ENCODE data around the gene IFI35. TPM values are rescaled to one million over a fixed set of nuclear protein-coding genes. Genes with fewer than 3 reads are reported as not detected.

IFI35 gene
- total and polyA plus RNA-seq, 4 donors = 24.8 to 45.2 (median 34.7) TPM

DNA sequence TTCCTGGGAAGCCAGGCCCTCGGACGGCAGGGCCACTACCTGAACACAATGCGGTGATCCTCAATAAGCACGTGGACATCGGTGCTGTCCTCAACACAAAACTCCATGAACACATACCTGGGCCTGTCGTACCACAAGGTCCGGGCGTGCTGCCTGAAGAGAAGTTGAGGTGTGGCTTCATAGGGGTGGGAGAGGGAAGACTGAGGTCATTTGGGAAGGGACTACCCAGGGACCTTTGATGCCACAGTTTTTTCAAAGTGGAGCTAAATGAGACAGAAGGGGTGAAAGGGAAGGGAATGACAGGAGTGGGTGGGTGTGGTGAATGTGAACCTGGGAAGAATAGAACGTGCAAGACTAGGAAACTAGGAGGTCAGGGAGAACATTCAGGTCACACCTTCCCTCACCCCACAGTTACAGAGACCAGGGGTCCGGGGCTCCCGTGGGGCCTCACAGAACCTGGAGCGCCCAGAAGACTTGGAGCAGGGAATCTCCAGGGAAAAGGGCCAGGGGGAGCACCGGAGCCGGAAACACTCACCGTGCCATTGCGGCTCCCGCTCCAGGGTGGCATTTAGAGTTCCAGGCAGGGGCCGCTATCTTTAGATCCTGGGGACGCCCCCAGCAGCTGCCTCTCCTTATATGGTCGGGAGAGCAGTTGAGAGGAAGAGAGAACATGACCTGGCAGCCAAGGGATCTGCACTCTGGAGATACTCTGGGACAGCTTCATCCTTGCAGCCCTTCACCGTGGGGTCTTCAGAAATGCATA is 26.9 kb upstream of the IFI35 start, which contains the start of gene PTGES3L:
Gene PTGES3L, minus strand, starts transcription at position 570 of the 763 bp plus-strand sequence. Its CDS starts 27 bp downstream, at position 543.
- H3K36me3 ChIP-seq (ENCODE audit: control insufficient read depth in 1 of 2, insufficient read depth in 2 of 2, low read length in 1 of 2) = no peaks in the 10 kb centered on the region
- WGBS, 2 donors = 26 to 30% methylated on average over 21 of the region's 21 CpGs
- H3K27me3 ChIP-seq (ENCODE audit: control insufficient read depth in 1 of 2, insufficient read depth in 2 of 2, low read length in 1 of 2) = no peaks in the 10 kb centered on the region
- peak within 1 kb of the TSS; percentile 82 to 98 for H3K4me3 ChIP-seq (ENCODE audit: low read length in 2 of 2)
- ATAC-seq (ENCODE audit: low FRiP score) = peak; percentile 75
- H3K9me3 ChIP-seq (ENCODE audit: control insufficient read depth, low read length) = no peaks in the 10 kb centered on the region
- H3K4me1 ChIP-seq (ENCODE audit: control insufficient read depth in 1 of 2, insufficient read depth in 2 of 2, low read length in 2 of 2) = no peaks in the 10 kb centered on the region
- DNase-seq = peak; percentile 71 to 88
- intact Hi-C loops (cut with DNase I) = no loop called here
- peak within 1 kb of the TSS in 1 of 2 donors; percentile 60 for H3K27ac ChIP-seq (ENCODE audit: low read depth in 1 of 2, low read length in 2 of 2)

DNA sequence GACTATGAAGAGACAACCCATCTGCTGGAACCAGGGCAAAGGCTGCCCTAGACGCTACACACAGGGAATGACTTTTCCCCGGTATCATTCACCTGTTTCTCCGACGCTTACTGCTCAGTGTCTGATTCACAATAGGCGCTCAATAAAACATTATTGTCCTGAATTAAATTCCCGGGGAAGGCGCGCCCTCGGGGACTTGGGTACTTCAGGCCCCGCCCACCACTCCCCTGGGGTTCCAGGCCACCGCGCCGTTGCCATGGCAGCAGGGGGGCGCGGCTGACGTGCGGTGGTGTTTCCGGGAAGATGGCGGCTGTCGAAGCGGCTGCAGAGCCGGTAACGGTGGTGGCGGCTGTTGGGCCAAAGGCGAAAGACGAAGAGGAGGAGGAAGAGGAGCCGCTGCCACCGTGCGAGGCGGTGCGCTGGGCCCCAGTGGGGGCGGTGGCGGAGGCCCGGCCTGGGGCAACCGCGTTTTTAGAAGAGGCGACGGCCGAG is 26.3 kb upstream of the IFI35 start, which contains the start of gene RUNDC1:
Gene RUNDC1, plus strand, starts transcription at position 292 of the 492 bp plus-strand sequence. Its CDS starts 12 bp downstream, at position 304.
- intact Hi-C loops (cut with DNase I) = no loop called here
- Histone ChIP-seq H3K27ac (ENCODE audit: low read depth in 1 of 2, low read length in 2 of 2) (peak within 1 kb of the TSS in 1 of 2 donors; percentile 60), H3K36me3 (ENCODE audit: control insufficient read depth in 1 of 2, insufficient read depth in 2 of 2, low read length in 1 of 2) (no peaks in the 10 kb centered on the region), H3K27me3 (ENCODE audit: control insufficient read depth in 1 of 2, insufficient read depth in 2 of 2, low read length in 1 of 2) (no peaks in the 10 kb centered on the region), H3K4me1 (ENCODE audit: control insufficient read depth in 1 of 2, insufficient read depth in 2 of 2, low read length in 2 of 2) (no peaks in the 10 kb centered on the region), H3K9me3 (ENCODE audit: control insufficient read depth, low read length) (no peaks in the 10 kb centered on the region), H3K4me3 (ENCODE audit: low read length in 2 of 2) (peak within 1 kb of the TSS; percentile 82 to 98)
- peak; percentile 95 to 98 for DNase-seq
- peak; percentile 96 for ATAC-seq (ENCODE audit: low FRiP score)
- 0% methylated on average over 29 to 39 of the region's 39 CpGs for WGBS, 2 donors

DNA sequence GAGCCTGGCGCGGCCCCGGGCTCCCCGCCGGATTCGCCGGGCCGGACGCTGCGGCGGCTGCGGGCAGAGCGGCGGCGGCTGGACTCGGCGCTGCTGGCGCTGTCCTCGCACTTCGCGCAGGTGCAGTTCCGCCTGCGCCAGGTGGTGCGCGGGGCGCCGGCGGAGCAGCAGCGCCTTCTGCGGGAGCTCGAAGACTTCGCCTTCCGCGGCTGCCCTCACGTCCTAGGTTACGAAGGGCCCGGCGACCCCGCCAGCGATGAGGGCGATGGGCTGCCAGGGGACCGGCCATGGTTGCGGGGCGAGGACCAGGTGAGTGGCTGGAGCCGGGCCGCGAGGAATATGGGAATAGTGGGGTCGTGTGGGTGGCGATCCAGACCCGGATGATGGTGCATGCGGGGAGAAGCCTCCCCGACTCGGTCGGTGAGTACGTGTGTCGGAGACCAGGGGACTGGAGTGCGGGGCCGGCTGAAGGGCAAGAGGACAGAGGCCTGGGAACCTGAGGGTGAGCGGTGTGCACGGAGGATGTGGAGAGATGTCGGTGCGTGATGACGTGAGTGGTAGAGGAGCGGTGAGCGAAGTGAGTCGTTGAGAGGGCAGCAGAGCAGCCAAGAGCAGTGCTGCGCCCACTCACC is 25.7 kb upstream of the IFI35 start:
- DNase-seq (peak; percentile 59 to 78), ATAC-seq (ENCODE audit: low FRiP score) (peak; percentile 58)
- peak overlapping the region; percentile 82 to 98 for H3K4me3 ChIP-seq (ENCODE audit: low read length in 2 of 2)
- no peaks in the 10 kb centered on the region for H3K27me3 ChIP-seq (ENCODE audit: control insufficient read depth in 1 of 2, insufficient read depth in 2 of 2, low read length in 1 of 2)
- H3K4me1 ChIP-seq (ENCODE audit: control insufficient read depth in 1 of 2, insufficient read depth in 2 of 2, low read length in 2 of 2) = no peaks in the 10 kb centered on the region
- H3K36me3 ChIP-seq (ENCODE audit: control insufficient read depth in 1 of 2, insufficient read depth in 2 of 2, low read length in 1 of 2) = no peaks in the 10 kb centered on the region
- peak overlapping the region in 1 of 2 donors; percentile 60 for H3K27ac ChIP-seq (ENCODE audit: low read depth in 1 of 2, low read length in 2 of 2)
- no peaks in the 10 kb centered on the region for H3K9me3 ChIP-seq (ENCODE audit: control insufficient read depth, low read length)
- intact Hi-C loops (cut with DNase I) = no loop called here
- 0 to 1% methylated on average over 47 to 67 of the region's 67 CpGs for WGBS, 2 donors

DNA sequence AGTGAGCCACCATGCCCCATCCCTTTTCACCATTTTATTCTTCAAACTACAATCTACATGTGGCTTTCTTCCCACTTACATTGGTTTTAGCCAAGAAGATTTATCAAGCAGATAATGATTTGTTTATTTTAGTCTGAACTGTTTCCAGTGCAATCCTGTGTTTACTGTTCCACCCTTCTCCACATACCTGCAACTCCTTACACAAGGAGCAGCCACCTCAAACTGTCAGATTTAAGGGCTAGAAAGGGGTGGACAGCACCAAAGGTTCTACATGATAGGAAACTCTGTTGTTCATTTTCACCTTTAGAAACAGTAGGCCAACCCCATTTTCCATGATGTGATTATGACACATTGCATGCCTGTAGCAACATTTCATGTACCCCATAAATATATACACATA is 24.3 kb upstream of the IFI35 start:
- H3K4me3 ChIP-seq (ENCODE audit: low read length in 2 of 2) = no peak overlapping the region
- H3K9me3 ChIP-seq (ENCODE audit: control insufficient read depth, low read length) = no peaks in the 10 kb centered on the region
- H3K4me1 ChIP-seq (ENCODE audit: control insufficient read depth in 1 of 2, insufficient read depth in 2 of 2, low read length in 2 of 2) = no peaks in the 10 kb centered on the region
- H3K36me3 ChIP-seq (ENCODE audit: control insufficient read depth in 1 of 2, insufficient read depth in 2 of 2, low read length in 1 of 2) = no peaks in the 10 kb centered on the region
- no peak overlapping the region for H3K27ac ChIP-seq (ENCODE audit: low read depth in 1 of 2, low read length in 2 of 2)
- no peak for ATAC-seq (ENCODE audit: low FRiP score)
- intact Hi-C loops (cut with DNase I) = no loop called here
- no peaks in the 10 kb centered on the region for H3K27me3 ChIP-seq (ENCODE audit: control insufficient read depth in 1 of 2, insufficient read depth in 2 of 2, low read length in 1 of 2)
- DNase-seq = no peak

DNA sequence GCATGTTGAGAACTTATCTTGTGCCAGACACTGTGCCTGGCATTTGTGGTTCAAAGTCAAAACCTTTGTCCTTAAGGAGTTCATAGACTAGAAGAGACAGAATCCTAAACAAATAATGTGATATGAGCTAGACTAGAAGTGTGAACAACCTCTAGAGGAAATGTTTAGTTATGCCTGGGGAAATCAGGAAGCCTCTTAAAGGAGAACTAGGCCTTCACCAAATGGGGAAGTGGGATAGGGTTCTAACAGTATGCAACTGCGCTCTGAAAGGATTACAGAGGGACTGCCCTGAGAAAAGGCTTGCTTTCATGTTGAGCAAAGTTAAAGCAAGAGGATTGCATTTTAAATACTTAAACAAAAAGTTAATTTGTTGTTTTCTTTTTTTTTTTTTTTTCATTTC is 21.4 kb upstream of the IFI35 start:
- no peak overlapping the region for H3K4me3 ChIP-seq (ENCODE audit: low read length in 2 of 2)
- peak; percentile 47 for ATAC-seq (ENCODE audit: low FRiP score)
- H3K9me3 ChIP-seq (ENCODE audit: control insufficient read depth, low read length) = no peaks in the 10 kb centered on the region
- no peak overlapping the region for H3K27ac ChIP-seq (ENCODE audit: low read depth in 1 of 2, low read length in 2 of 2)
- 0% methylated on average over 1 of the region's 1 CpG; no CpG with 5 or more reads in 1 of the 2 donors for WGBS, 2 donors
- no peaks in the 10 kb centered on the region for H3K36me3 ChIP-seq (ENCODE audit: control insufficient read depth in 1 of 2, insufficient read depth in 2 of 2, low read length in 1 of 2)
- no peaks in the 10 kb centered on the region for H3K27me3 ChIP-seq (ENCODE audit: control insufficient read depth in 1 of 2, insufficient read depth in 2 of 2, low read length in 1 of 2)
- no peaks in the 10 kb centered on the region for H3K4me1 ChIP-seq (ENCODE audit: control insufficient read depth in 1 of 2, insufficient read depth in 2 of 2, low read length in 2 of 2)
- intact Hi-C loops (cut with DNase I) = no loop called here
- no peak for DNase-seq

DNA sequence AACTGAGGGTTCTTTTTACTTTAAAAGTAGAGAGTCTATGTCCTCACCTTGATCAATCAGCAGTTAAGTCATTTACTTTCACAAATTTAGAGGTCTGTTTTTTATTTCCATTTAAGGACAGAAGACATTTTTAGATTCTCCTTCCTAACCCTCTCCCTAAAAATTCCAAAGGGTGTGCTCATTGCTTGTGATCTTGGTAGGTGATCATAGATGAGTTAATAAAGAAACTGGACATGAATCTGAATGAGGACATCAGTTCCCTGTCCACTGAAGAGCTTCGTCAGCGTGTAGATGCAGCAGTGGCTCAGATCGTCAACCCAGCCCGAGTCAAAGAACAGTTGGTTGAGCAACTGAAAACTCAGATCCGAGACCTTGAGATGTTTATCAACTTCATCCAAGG is 17.4 kb upstream of the IFI35 start:
- 92 to 94% methylated on average over 5 of the region's 5 CpGs for WGBS, 2 donors
- H3K27me3 ChIP-seq (ENCODE audit: control insufficient read depth in 1 of 2, insufficient read depth in 2 of 2, low read length in 1 of 2) = no peaks in the 10 kb centered on the region
- H3K4me3 ChIP-seq (ENCODE audit: low read length in 2 of 2) = no peak overlapping the region
- DNase-seq = no peak
- H3K9me3 ChIP-seq (ENCODE audit: control insufficient read depth, low read length) = no peaks in the 10 kb centered on the region
- H3K27ac ChIP-seq (ENCODE audit: low read depth in 1 of 2, low read length in 2 of 2) = no peak overlapping the region
- peaks cover 0 to 11% of the 10 kb centered on the region in 2 donors for H3K36me3 ChIP-seq (ENCODE audit: control insufficient read depth in 1 of 2, insufficient read depth in 2 of 2, low read length in 1 of 2)
- intact Hi-C loops (cut with DNase I) = no loop called here
- no peak for ATAC-seq (ENCODE audit: low FRiP score)
- no peaks in the 10 kb centered on the region for H3K4me1 ChIP-seq (ENCODE audit: control insufficient read depth in 1 of 2, insufficient read depth in 2 of 2, low read length in 2 of 2)

DNA sequence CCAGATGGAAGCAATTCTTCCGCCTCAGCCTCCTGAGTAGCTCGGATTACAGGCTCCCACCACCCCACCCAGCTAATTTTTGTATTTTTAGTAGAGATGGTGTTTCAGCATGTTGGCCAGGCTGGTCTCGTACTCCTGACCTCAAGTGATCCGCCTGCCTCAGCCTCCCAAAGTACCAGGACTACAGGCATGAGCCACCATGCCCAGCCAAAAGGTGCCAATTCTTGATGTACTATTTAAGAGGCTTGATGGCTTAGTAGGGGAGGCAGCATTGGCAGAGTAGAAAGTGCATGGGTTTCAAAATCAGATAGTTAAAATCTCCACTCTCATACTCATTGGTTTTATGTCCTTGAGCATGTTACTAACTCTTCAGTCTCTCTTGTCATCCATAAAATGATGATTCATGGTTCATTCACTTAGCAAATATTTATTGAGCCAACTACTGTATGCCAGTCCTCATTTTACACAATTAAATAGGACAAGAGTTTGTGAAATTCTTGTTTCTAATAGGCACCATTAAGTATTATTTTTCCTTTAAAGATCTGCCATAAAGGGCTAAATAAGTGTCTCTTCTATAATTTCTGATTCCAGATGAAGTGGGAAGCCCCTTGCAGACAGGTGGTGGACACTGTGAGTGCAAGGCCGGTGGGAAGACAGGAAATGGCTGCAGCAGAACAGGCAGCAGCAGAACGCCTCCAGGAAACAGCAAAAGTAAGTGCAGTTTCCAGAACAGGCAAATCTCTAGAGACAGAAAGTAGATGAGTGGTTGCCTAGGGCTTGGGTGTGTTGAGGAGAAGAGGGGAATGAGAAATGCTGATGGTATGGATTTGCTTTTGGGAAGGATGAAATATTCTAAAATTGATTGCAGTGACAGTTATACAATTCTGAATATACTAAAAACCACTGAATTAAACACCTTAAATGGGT is 16.6 kb upstream of the IFI35 start:
- Histone ChIP-seq H3K27me3 (ENCODE audit: control insufficient read depth in 1 of 2, insufficient read depth in 2 of 2, low read length in 1 of 2) (no peaks in the 10 kb centered on the region), H3K4me3 (ENCODE audit: low read length in 2 of 2) (no peak overlapping the region), H3K36me3 (ENCODE audit: control insufficient read depth in 1 of 2, insufficient read depth in 2 of 2, low read length in 1 of 2) (peaks cover 0 to 11% of the 10 kb centered on the region in 2 donors), H3K27ac (ENCODE audit: low read depth in 1 of 2, low read length in 2 of 2) (no peak overlapping the region), H3K4me1 (ENCODE audit: control insufficient read depth in 1 of 2, insufficient read depth in 2 of 2, low read length in 2 of 2) (no peaks in the 10 kb centered on the region), H3K9me3 (ENCODE audit: control insufficient read depth, low read length) (no peaks in the 10 kb centered on the region)
- intact Hi-C loops (cut with DNase I) = loop anchor here in 1 of 2 donors (10.0 kb wide), 1 partner anchor 145 kb away; the partner anchor contains the start of gene AOC2
- no peak for ATAC-seq (ENCODE audit: low FRiP score)
- DNase-seq = peak in 1 of 2 donors; percentile 12
- 88 to 89% methylated on average over 6 of the region's 6 CpGs for WGBS, 2 donors

DNA sequence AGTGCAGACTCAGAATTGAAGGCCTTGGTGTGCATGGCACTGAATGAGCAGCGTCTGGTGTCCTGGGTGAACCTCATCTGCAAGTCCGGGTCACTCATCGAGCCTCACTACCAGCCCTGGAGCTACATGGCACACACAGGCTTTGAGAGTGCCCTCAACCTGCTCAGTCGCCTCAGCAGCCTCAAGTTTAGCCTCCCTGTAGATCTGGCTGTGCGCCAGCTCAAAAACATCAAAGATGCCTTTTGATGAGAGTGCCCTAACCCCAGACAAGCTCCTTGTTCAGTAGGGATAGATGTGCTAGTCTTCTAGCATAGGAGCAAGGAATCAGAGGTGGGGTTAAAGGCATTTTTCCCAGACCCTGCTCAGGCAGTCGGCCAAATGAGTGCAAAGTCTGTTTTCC is 15.1 kb upstream of the IFI35 start:
- intact Hi-C loops (cut with DNase I) = loop anchor here in 1 of 2 donors (10.0 kb wide), 1 partner anchor 147 kb away; the partner anchor contains the start of gene AOC2

More for the DNA sequence above, 15.1 kb upstream of the IFI35 start:
- DNase-seq (no peak), ATAC-seq (ENCODE audit: low FRiP score) (no peak)
- Histone ChIP-seq H3K4me3 (ENCODE audit: low read length in 2 of 2) (no peak overlapping the region), H3K27ac (ENCODE audit: low read depth in 1 of 2, low read length in 2 of 2) (no peak overlapping the region), H3K4me1 (ENCODE audit: control insufficient read depth in 1 of 2, insufficient read depth in 2 of 2, low read length in 2 of 2) (no peaks in the 10 kb centered on the region), H3K27me3 (ENCODE audit: control insufficient read depth in 1 of 2, insufficient read depth in 2 of 2, low read length in 1 of 2) (no peaks in the 10 kb centered on the region), H3K9me3 (ENCODE audit: control insufficient read depth, low read length) (no peaks in the 10 kb centered on the region), H3K36me3 (ENCODE audit: control insufficient read depth in 1 of 2, insufficient read depth in 2 of 2, low read length in 1 of 2) (peaks cover 0 to 11% of the 10 kb centered on the region in 2 donors)
- 93% methylated on average over 6 of the region's 6 CpGs for WGBS, 2 donors

Data from aorta (tissue), 5 donors.